H9 (cell line): ENCODE measurements around the gene ADCY1. TPM values are rescaled to one million over a fixed set of nuclear protein-coding genes. Genes with fewer than 3 reads are reported as not detected.

Experiments
- DNase-seq: peaks from one replicate; pipeline ENCODE4 v3.0.0-alpha.2; 2017
- H2AFZ ChIP-seq: one replicate; pipeline ENCODE4 v1.6.1; 2013; ENCODE audit warnings: mild to moderate bottlenecking, low read length, control low read depth, moderate library complexity
- H2AK5ac ChIP-seq: 2 replicates; pipeline ENCODE4 v1.6.1; 2013; ENCODE audit warnings: low read length, control low read depth, mixed read lengths; ENCODE audit not compliant: insufficient read length
- H2BK120ac ChIP-seq: one replicate; pipeline ENCODE4 v1.6.1; 2013; ENCODE audit warnings: low read depth, mild to moderate bottlenecking, low read length, control low read depth, inconsistent platforms; ENCODE audit not compliant: poor library complexity, severe bottlenecking
- H2BK12ac ChIP-seq: 2 replicates; pipeline ENCODE4 v1.6.1; 2013; ENCODE audit warnings: low read length, control low read depth, mixed read lengths, low read depth; ENCODE audit not compliant: insufficient read length
- H2BK15ac ChIP-seq: 2 replicates; pipeline ENCODE4 v1.6.1; 2013; ENCODE audit warnings: low read depth, low read length, control low read depth
- H2BK20ac ChIP-seq: one replicate; pipeline ENCODE4 v1.6.1; 2013; ENCODE audit warnings: low read depth, mild to moderate bottlenecking, low read length, control low read depth, inconsistent platforms; ENCODE audit not compliant: poor library complexity, severe bottlenecking
- H2BK5ac ChIP-seq: 2 replicates; pipeline ENCODE4 v1.6.1; 2013; ENCODE audit warnings: low read length, control low read depth, mixed read lengths; ENCODE audit not compliant: insufficient read length
- H3K14ac ChIP-seq: 2 replicates; pipeline ENCODE4 v1.6.1; 2013; ENCODE audit warnings: low read length, control low read depth; ENCODE audit not compliant: insufficient read depth
- H3K18ac ChIP-seq: 2 replicates; pipeline ENCODE4 v1.6.1; 2013; ENCODE audit warnings: low read depth, mild to moderate bottlenecking, mixed read lengths, low read length, control low read depth; ENCODE audit not compliant: insufficient read length
- H3K23ac ChIP-seq: 2 replicates; pipeline ENCODE4 v1.6.1; 2013; ENCODE audit warnings: low read length, control low read depth, mixed read lengths, low read depth; ENCODE audit not compliant: insufficient read length
- H3K23me2 ChIP-seq: 2 replicates; pipeline ENCODE4 v1.6.1; 2013; ENCODE audit warnings: low read depth, mild to moderate bottlenecking, mixed read lengths, low read length, control low read depth; ENCODE audit not compliant: insufficient read length, poor library complexity, severe bottlenecking
- H3K27ac ChIP-seq: 2 replicates; pipeline ENCODE4 v1.5.1; 2013; ENCODE audit warnings: low read length, control low read depth, mixed read lengths, low read depth; ENCODE audit not compliant: insufficient read length
- H3K27me3 ChIP-seq: 2 replicates; pipeline ENCODE4 v1.6.1; 2013; ENCODE audit warnings: low read length, control low read depth, inconsistent platforms; ENCODE audit not compliant: insufficient read depth
- H3K4ac ChIP-seq: 2 replicates; pipeline ENCODE4 v1.6.1; 2013; ENCODE audit warnings: low read depth, mild to moderate bottlenecking, control low read depth, inconsistent platforms, low read length, moderate library complexity
- H3K4me1 ChIP-seq: 2 replicates; pipeline ENCODE4 v1.6.1; 2013; ENCODE audit warnings: low read length, control low read depth, inconsistent platforms; ENCODE audit not compliant: insufficient read depth
- H3K4me2 ChIP-seq: 2 replicates; pipeline ENCODE4 v1.6.1; 2013; ENCODE audit warnings: low read length, control low read depth, mixed read lengths; ENCODE audit not compliant: insufficient read length, insufficient read depth
- H3K56ac ChIP-seq: 2 replicates; pipeline ENCODE4 v1.6.1; 2013; ENCODE audit warnings: low read depth, mild to moderate bottlenecking, mixed read lengths, low read length, control low read depth; ENCODE audit not compliant: insufficient read length
- H3K79me1 ChIP-seq: 2 replicates; pipeline ENCODE4 v1.6.1; 2013; ENCODE audit warnings: low read depth, mild to moderate bottlenecking, moderate library complexity, low read length, control low read depth, inconsistent platforms; ENCODE audit not compliant: insufficient read depth, poor library complexity, severe bottlenecking
- H3K79me2 ChIP-seq: 2 replicates; pipeline ENCODE4 v1.6.1; 2013; ENCODE audit warnings: low read length, control low read depth, inconsistent platforms; ENCODE audit not compliant: insufficient read depth
- H3K9ac ChIP-seq: 2 replicates; pipeline ENCODE4 v1.6.1; 2013; ENCODE audit warnings: low read length, control low read depth, mixed read lengths; ENCODE audit not compliant: insufficient read length; ENCODE audit errors: extremely low read depth
- H3K9me3 ChIP-seq: one replicate; pipeline ENCODE4 v1.6.1; 2013; ENCODE audit warnings: low read depth, low read length, inconsistent platforms; ENCODE audit not compliant: control insufficient read depth
- H3T11ph ChIP-seq: one replicate; pipeline ENCODE4 v1.6.1; 2013; ENCODE audit warnings: mild to moderate bottlenecking, low read length, control low read depth, inconsistent platforms
- H4K20me1 ChIP-seq: one replicate; pipeline ENCODE4 v1.6.1; 2013; ENCODE audit not compliant: control insufficient read depth, insufficient read length, insufficient read depth
- H4K5ac ChIP-seq: 2 replicates; pipeline ENCODE4 v1.6.1; 2013; ENCODE audit warnings: low read depth, mild to moderate bottlenecking, mixed read lengths, low read length, control low read depth; ENCODE audit not compliant: insufficient read length
- H4K8ac ChIP-seq: replicated peaks from 2 replicates; pipeline ENCODE4 v1.6.1; 2013; ENCODE audit warnings: low read length, control low read depth, mixed read lengths, low read depth; ENCODE audit not compliant: insufficient read length
- H4K91ac ChIP-seq: 2 replicates; pipeline ENCODE4 v1.6.1; 2013; ENCODE audit warnings: low read depth, mild to moderate bottlenecking, moderate library complexity, mixed read lengths, low read length, control low read depth; ENCODE audit not compliant: insufficient read length
- H3K27ac Mint-ChIP-seq, 3 experiments: 2 replicates in 2 of 3; 3 replicates in 1 of 3; pipeline ENCODE4 v1.8.0; 2020 to 2021; ENCODE audit warnings: mixed read lengths in 3 of 3, mild to moderate bottlenecking in 1 of 3, moderate library complexity in 1 of 3
- H3K27me3 Mint-ChIP-seq: 2 replicates; pipeline ENCODE4 v1.8.0; 2021; ENCODE audit warnings: low read depth, mild to moderate bottlenecking, moderate library complexity, mixed read lengths
- H3K36me3 Mint-ChIP-seq, 3 experiments: 2 replicates in 2 of 3; 3 replicates in 1 of 3; pipeline ENCODE4 v1.8.0; 2020 to 2021; ENCODE audit warnings: low read depth in 3 of 3, mixed read lengths in 3 of 3; ENCODE audit not compliant: insufficient read depth in 1 of 3
- H3K4me1 Mint-ChIP-seq, 2 experiments: 2 replicates each; pipeline ENCODE4 v1.8.0; 2020; ENCODE audit warnings: mixed read lengths in 2 of 2
- H3K4me3 Mint-ChIP-seq, 2 experiments: 2 replicates in 1 of 2; 3 replicates in 1 of 2; pipeline ENCODE4 v1.8.0; 2020 to 2021; ENCODE audit warnings: mild to moderate bottlenecking in 2 of 2, mixed read lengths in 2 of 2, moderate library complexity in 1 of 2
- H3K9me3 Mint-ChIP-seq, 2 experiments: 2 replicates in 1 of 2; 3 replicates in 1 of 2; pipeline ENCODE4 v1.8.0; 2020; ENCODE audit warnings: mild to moderate bottlenecking in 2 of 2, mixed read lengths in 2 of 2, moderate library complexity in 1 of 2
- CTCF ChIP-seq: fragments of 200-600 bp; sonication (generic); conservative IDR thresholded peaks from 3 replicates; pipeline ENCODE4 v1.8.0; 2021; ENCODE audit warnings: antibody characterized with exemption, mild to moderate bottlenecking
- WGBS: extraction: QIAGEN DNeasy Blood & Tissue Kit; methylation state at CpG from one replicate; pipeline ENCODE4 v1.1.7; 2013; ENCODE audit warnings: missing lambda C conversion rate, low lambda C conversion rate, mixed read lengths; ENCODE audit not compliant: insufficient read length; ENCODE audit errors: extremely low coverage; 5-methylcytosine and 5-hydroxymethylcytosine counted together
- total RNA-seq: library from RNA; stranded (reverse); gene quantifications from 2 replicates; pipeline ENCODE4 v1.2.1, GENCODE V29; 2021

ADCY1 gene
- total RNA-seq, 1 experiment from 2014 or later, result 21.6 TPM

GRCh38 chr7:45563941-45564461, 10.2 kb upstream of the ADCY1 start:
- H4K5ac ChIP-seq, result no peak overlapping the region
- H3K56ac ChIP-seq, result no peak overlapping the region
- H3K4ac ChIP-seq, result no peak overlapping the region
- no CpG with 5 or more reads among the region's 12 CpGs for WGBS
- no peaks in the 10 kb centered on the region for H3K79me1 ChIP-seq
- Mint-ChIP-seq H3K27ac (peak overlapping the region in 2 of 3 experiments; percentile 6 to 47; a peak in 3 of 7 replicates), H3K9me3 (peaks cover 12 to 14% of the 10 kb centered on the region in 2 experiments), H3K4me3 (peak overlapping the region; percentile 22 to 43; a peak in 2 of 5 replicates), H3K4me1 (peaks cover 56 to 59% of the 10 kb centered on the region in 2 experiments), H3K36me3 (peaks cover 9 to 12% (median 10%) of the 10 kb centered on the region in 3 experiments), H3K27me3 (peaks cover 1% of the 10 kb centered on the region; the same call in 1 of the 2 replicates)
- H3K23ac ChIP-seq, result no peak overlapping the region
- TF ChIP-seq CTCF, result no peak
- H4K20me1 ChIP-seq, result no peaks in the 10 kb centered on the region
- no peaks in the 10 kb centered on the region for H3K27me3 ChIP-seq
- no peak overlapping the region for H2AK5ac ChIP-seq
- H3K79me2 ChIP-seq, result no peaks in the 10 kb centered on the region
- H3K23me2 ChIP-seq, result no peaks in the 10 kb centered on the region
- H3K4me1 ChIP-seq, result peaks cover 15% of the 10 kb centered on the region; the same call in 1 of the 2 replicates
- peaks cover 7% of the 10 kb centered on the region for H3K9me3 ChIP-seq
- no peak overlapping the region for H3K4me2 ChIP-seq
- no peak overlapping the region for H2BK20ac ChIP-seq
- H2BK120ac ChIP-seq, result no peak overlapping the region
- DNase-seq, result no peak
- H3T11ph ChIP-seq, result no peak overlapping the region
- H2BK12ac ChIP-seq, result no peak overlapping the region
- no peak overlapping the region for H2BK15ac ChIP-seq
- no peak overlapping the region for H2BK5ac ChIP-seq
- H3K18ac ChIP-seq, result no peak overlapping the region
- H4K8ac ChIP-seq, result no peak overlapping the region
- no peak overlapping the region for H3K9ac ChIP-seq
- no peak overlapping the region for H3K27ac ChIP-seq
- no peak overlapping the region for H4K91ac ChIP-seq
- no peak overlapping the region for H2AFZ ChIP-seq
- peak overlapping the region; percentile 67 for H3K14ac ChIP-seq
